Measurements from ENCODE around the gene ANXA10.

- no peak for TF ChIP-seq CTCF (conservative IDR thresholded peaks at IDR 0.05; ENCODE audit: low read length)
- TF ChIP-seq EZH2phosphoT487 (IDR thresholded peaks at IDR 0.05; ENCODE audit: borderline replicate concordance): no peak
Observed at GRCh38 chr4:168092176-168092712, at the start of gene ANXA10.

All from Loucy (cell line).